NCI-H748 (cell line): Measurements from ENCODE around the gene ANKRD37.
"Not testable (repeated sequence)": the region's sequence is repeated elsewhere in the genome, so short reads cannot be mapped to it uniquely, and the experiment has no call there.

Experiments
- DNase-seq: peaks from one replicate; lab custom pipeline; 2025; ENCODE audit not compliant: unreplicated experiment; lab: John Stamatoyannopoulos, UW

ANKRD37 gene

GRCh38 chr4:185396724-185397385 lies at the start of gene ANKRD37:
ANKRD37 (plus strand) TSS chr4:185396841; CDS start chr4:185396924, 83 bp downstream.
- DNase-seq: peak; percentile 91

GRCh38 chr4:185346975-185347601 lies 49.6 kb upstream of the ANKRD37 start:
- DNase-seq: no peak

GRCh38 chr4:185351691-185352090 lies 45.0 kb upstream of the ANKRD37 start:
- DNase-seq: no peak

- no peak for DNase-seq
Observed at GRCh38 chr4:185352202-185352601, 44.4 kb upstream of the ANKRD37 start.

- DNase-seq: no peak
Observed at GRCh38 chr4:185352741-185353140, 43.9 kb upstream of the ANKRD37 start.

GRCh38 chr4:185357211-185357610 lies 39.4 kb upstream of the ANKRD37 start:
- no peak for DNase-seq

- DNase-seq: no peak
Observed at GRCh38 chr4:185357733-185358440, 38.8 kb upstream of the ANKRD37 start.

GRCh38 chr4:185358514-185358913 lies 38.1 kb upstream of the ANKRD37 start:
- no peak for DNase-seq

GRCh38 chr4:185358959-185359358 lies 37.7 kb upstream of the ANKRD37 start:
- DNase-seq: no peak

- no peak for DNase-seq
Observed at GRCh38 chr4:185359767-185360446, 36.7 kb upstream of the ANKRD37 start.

- DNase-seq: no peak
Observed at GRCh38 chr4:185361872-185362271, 34.8 kb upstream of the ANKRD37 start.

- DNase-seq: not testable (repeated sequence)
Observed at GRCh38 chr4:185362570-185362969, 34.1 kb upstream of the ANKRD37 start.

GRCh38 chr4:185363251-185363650 lies 33.4 kb upstream of the ANKRD37 start:
- DNase-seq: no peak

- no peak for DNase-seq
Observed at GRCh38 chr4:185364886-185365285, 31.8 kb upstream of the ANKRD37 start.

- no peak for DNase-seq
Observed at GRCh38 chr4:185369731-185370130, 26.9 kb upstream of the ANKRD37 start.

- no peak for DNase-seq
Observed at GRCh38 chr4:185370268-185370949, 26.2 kb upstream of the ANKRD37 start.

- DNase-seq: no peak
Observed at GRCh38 chr4:185371702-185372101, 24.9 kb upstream of the ANKRD37 start.

- DNase-seq: no peak
Observed at GRCh38 chr4:185374027-185374426, 22.6 kb upstream of the ANKRD37 start.

- DNase-seq: no peak
Observed at GRCh38 chr4:185374573-185374972, 22.1 kb upstream of the ANKRD37 start.

GRCh38 chr4:185378264-185378663 lies 18.4 kb upstream of the ANKRD37 start:
- DNase-seq: no peak
